HG03378 (cell line): Measurements from ENCODE around the gene GPR162.

Experiments
- ATAC-seq: cut with Tn5 transposase; IDR thresholded peaks from one replicate; pipeline ENCODE4 v1.9.1; 2021; ENCODE audit warnings: mild to moderate bottlenecking, moderate library complexity; ENCODE audit not compliant: unreplicated experiment

The GPR162 gene

DNA sequence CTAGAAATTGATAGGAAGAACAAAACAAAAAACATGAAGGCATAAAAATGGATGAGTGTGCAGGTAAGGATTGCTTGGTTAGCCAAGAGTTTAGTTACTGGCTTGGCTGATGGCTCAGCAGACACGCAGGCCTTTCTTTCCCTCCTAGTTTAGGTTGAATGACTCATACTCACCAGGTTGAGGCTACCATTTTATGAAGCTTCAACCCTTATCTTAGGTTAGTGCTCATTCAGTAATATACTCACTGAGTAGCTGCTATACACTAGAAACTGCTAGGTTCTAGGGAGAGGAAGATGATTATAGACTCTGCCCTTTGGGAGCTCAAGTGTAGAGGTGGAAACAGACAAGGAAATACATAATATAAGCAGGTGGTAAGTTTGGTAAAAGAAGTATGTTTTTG is 12.6 kb downstream of the GPR162 start:
- ATAC-seq: no peak

DNA sequence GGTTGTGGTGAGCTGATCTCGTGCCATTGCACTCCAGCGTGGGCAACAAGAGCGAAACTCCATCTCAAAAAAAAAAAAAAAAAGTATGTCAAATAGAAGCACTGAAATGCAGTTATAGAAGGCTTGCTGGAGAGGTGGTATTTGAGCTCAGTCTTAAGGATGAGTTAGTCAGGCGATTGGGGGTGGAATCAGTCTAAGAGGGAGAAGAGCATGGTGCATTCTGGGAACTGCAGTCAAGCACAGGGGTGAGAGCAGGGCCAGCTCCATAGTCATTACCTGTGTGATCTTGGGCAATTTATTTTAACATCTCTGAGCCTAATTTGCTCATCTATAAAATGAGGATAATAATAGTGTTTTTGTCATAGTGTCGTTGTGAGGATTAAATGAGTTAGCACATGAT is 13.3 kb downstream of the GPR162 start:
- no peak for ATAC-seq

DNA sequence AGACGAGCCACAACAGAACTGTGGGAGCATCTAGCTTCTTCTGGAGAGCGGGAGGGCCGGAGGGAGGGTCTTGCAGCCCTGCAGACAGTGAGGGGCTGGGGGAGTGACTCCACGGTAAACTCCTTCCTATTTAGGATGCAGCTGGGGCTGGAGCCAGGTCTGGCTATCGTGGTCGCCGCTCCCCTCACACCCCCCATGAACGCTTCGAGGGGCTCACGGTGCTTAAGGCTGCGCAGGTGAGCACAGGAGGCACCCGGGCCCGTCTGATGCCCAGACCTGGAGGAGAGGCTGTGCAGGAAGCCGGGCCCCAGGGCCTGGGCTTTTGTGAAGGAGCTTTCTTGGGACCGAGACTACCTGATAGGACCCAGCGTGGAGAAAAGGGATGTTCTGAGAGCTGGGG is 15.2 kb downstream of the GPR162 start:
- ATAC-seq: no peak

DNA sequence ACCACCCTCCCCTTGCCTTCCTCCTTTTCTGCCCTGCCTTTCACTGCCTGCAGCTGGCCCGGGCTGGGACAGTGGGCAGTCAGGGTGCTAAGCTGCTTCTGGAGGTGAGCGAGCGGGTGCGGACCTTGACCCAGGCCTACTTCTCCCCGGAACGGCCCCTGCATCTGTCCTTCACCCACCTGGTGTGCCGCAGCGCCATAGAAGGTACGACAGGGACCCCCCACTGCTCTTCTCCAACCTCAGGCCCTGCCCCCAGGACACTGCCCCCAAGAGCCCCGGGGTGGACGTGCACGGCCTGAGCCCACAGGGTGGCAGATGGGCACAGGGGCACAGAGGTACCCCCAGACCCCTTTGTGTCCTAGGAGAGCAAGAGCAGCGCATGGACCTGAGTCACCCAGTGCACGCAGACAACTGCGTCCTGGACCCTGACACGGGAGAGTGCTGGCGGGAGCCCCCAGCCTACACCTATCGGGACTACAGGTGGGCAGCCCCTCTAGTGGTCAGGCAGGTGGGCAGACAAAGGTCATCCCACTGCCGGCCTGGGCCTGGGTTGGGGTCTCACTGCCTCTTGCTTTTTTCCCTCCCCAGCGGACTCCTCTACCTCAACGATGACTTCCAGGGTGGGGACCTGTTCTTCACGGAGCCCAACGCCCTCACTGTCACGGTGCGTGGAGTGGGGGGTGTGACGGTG is 15.9 kb downstream of the GPR162 start:
- no peak for ATAC-seq

DNA sequence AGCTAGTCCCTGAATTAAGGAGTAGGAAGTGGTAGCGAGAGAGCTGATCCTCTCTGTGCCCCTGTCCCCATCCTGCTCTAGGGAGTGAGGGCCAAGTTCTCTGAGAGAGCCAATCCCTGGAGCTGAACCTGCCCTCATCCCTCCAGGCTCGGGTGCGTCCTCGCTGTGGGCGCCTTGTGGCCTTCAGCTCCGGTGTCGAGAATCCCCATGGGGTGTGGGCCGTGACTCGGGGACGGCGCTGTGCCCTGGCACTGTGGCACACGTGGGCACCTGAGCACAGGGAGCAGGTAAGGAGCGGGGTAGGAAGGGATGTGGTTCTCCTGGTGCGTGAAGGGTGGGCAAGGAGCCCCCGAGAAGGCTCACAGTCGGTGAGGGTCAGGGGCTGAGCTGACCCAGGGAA is 17.2 kb downstream of the GPR162 start:
- no peak for ATAC-seq

DNA sequence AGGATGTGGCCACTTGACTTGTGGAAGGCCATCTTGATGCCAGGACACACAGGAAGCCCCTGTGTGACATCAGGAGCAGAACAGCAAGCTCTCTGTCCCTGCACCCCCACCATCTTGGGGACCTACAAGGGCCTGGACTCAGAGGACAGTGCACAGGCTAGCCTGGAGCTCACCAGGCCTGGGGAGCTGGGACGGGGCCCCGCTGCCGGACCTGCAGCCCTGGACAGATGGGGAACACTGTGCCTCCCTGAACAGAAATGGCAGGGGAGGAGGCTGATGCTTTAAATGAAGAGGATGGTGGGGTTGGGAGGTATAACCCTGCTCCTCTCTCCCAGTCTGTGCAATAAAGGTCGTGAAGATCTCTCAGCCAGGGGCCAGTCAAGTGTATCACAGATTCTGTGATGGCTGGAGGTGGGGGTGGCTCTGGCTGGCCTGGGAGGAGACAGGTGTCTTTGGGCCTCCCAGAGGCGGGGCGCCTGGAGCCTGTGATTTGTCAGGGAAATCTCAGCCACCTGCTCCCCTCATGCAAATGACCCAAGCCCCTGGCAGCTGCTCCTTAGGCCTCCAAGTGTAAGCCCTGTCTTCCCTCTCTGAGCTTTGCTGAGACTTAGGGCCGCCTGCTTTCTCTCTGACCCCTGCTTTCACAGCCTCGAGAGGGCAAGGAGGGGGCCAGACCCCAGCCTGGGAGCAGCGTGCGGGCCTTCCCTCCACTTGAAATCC is 18.0 kb downstream of the GPR162 start:
- no peak for ATAC-seq

- no peak for ATAC-seq
Measured at GRCh38 chr12:6840330-6840729, 18.7 kb downstream of the GPR162 start.

GRCh38 chr12:6840761-6841515 is 19.3 kb downstream of the GPR162 start, which contains the start of gene GNB3:
Gene GNB3 (plus strand): TSS chr12:6840925. CDS start chr12:6841288, 363 bp downstream.
- no peak for ATAC-seq

DNA sequence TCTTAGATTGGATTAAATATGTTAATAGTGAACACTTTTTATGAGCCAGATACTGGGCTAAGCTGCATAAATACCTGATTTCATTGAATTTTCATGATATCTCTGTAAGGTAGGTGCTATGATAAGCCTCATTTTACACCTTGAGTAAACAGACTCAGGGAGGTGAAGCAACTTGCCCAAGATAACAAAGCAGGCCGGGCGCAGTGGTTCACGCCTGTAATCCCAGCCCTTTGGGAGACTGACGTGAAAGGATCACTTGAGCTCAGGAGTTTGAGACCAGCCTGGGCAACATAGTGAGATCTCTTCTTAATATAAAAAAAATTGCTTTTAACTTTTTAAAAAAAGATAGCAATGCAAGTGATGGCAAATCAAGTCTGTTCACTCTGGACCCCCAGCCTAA is 20.5 kb downstream of the GPR162 start:
- no peak for ATAC-seq

DNA sequence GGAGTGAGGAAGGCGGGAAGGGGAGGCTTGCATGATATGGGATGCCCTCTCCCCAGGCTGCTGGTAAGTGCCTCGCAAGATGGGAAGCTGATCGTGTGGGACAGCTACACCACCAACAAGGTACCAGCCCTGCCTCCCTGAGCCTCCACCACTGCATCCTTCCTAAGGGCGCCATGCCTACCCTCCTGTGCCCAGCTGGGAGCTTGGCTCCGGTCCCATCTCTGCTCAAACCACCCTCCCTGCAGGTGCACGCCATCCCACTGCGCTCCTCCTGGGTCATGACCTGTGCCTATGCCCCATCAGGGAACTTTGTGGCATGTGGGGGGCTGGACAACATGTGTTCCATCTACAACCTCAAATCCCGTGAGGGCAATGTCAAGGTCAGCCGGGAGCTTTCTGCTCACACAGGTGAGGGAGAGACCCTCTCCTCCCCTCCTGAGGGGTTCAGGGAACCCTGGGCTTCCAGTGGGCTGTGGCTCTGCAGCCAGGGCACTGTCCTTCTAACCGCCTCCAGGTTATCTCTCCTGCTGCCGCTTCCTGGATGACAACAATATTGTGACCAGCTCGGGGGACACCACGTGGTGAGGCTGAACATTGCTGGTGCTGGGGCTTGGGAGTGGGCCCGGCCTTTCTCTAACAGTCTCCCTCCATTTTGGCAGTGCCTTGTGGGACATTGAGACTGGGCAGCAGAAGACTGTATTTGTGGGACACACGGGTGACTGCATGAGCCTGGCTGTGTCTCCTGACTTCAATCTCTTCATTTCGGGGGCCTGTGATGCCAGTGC is 21.7 kb downstream of the GPR162 start:
- no peak for ATAC-seq

DNA sequence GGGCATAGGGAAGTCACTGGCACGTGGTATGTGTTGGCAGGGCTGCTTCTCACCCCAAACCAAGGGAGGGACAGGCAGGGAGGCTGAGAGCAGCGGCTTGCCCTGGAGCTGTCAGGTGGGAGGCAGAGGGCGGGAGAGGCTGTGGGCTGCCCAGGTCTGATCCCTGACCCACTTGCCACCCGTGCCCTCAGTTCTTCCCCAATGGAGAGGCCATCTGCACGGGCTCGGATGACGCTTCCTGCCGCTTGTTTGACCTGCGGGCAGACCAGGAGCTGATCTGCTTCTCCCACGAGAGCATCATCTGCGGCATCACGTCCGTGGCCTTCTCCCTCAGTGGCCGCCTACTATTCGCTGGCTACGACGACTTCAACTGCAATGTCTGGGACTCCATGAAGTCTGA is 23.8 kb downstream of the GPR162 start:
- ATAC-seq: no peak

DNA sequence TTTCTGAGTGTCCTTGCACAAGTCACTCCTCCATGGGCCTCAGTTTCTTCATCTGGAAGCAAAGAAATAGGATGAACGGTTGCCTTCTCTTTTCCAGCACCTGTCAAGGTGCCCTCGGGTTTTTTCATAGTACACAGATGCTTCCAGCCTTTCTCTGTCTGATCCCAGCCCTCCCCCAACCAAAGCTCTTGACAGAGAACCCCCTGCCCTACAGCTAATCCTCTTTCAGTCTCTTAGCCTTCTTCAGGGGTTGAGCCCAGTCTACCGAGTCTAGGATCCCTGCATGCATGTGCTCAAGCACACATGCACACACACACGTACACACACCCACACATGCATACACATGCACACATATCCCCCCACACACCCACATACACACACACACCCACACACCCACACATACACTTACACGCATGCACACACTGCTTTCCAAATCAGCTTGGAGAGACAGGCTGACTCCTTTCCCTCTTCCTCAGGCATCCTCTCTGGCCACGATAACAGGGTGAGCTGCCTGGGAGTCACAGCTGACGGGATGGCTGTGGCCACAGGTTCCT is 24.8 kb downstream of the GPR162 start:
- no peak for ATAC-seq

DNA sequence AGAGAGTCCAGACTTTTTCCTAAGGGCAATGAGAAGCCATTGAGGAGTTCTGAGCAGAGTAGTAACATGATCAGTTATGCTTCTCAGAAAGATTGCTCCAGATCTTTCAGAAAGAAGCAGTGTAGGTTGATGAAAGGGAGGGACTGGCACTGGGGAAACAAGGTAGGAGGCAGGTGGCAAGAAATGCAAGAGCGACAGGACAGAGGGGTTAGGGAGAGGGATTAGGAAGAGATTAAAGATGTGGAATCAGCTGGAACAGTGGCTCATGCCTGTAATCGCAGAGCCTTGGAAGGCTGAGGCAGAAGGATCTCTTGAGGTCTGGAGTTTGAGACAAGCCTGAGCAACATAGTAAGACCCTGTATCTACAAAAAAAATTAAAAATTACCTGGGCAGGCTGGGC is 26.1 kb downstream of the GPR162 start:
- no peak for ATAC-seq

DNA sequence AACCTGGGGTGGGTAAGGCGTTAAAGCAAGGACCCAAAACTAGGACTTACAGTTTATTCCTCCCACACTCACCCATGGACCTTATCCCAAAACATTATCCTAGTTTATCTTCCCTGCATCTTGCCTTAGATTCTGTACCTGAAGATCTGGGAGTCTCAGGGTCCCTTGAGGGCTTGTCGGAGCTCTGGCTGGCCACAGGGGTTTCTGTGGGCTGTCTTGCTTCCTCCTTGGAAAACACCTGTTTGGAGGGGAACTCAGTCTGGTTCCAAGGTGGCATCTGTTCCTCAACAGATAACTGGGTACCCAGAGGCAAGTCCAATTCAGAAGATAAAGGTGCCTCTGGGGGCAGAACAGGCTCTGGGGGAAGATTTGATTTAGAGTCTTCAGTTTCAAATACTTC is 27.8 kb downstream of the GPR162 start:
- ATAC-seq: no peak

DNA sequence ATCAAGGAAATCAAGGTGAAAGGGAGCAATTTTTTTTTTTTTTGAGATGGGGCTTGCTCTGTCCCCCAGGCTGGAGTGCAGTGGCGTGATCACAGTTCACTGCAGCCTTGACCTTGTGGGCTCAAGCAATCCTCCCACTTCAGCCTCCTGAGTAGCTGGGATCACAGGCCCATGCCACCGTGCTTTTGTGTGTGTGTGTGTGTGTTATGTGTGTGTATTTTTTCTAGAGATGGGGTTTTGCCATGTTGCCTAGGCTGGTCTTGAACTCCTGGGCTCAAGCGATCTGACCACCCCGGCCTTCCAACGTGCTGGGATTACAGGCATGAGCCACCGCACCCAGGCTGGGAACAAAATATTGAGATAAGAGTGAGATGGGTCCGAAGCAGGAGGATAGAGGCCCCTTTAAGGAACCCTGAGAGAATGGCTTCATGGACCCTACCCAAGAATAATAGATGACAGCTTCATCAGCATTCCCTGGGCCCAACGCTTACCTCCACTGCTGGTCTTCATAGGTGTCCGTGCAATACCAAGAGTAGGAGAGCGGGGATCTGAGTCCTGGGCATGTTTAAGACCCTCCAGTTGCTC is 28.4 kb downstream of the GPR162 start:
- ATAC-seq: no peak

- ATAC-seq: no peak
Measured at GRCh38 chr12:6850796-6851152, 29.2 kb downstream of the GPR162 start.

DNA sequence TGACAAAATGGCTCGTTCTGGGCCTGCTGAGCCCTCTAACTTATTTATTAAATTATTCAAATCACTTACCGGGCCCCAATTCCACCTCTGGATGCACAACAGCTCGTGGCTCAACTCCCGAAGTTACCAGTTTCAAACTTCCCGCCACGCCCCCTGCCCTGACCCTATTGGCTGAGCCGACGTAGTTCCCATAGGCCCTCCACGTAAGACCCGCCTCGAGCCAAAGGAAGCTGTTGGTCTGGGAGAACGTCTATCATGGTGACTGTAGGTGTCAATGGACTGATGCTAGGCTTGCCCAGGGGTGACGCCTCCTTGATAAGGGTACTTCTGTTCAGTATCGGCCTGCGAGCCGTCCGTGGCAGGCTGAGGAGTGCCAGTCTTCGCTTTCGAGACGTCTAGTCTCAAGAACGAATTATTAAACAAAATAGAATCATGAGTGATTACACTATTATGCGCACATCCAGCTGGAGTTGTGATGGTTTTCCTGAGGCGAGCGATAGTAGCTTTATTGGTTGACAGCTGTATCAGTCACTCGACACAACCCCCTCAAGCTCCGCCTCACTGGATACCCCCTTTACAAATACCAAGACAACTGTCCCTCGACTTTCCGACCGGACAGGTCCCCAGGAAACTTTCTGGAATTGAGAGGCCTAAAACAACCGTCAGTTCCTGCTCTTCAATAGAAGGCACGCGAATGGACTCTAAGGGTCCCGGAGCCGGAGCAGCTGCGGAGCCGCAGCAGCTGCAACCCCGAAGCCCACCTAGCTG is 29.7 kb downstream of the GPR162 start, which contains the start of gene CDCA3:
TSS of gene CDCA3 (minus strand) at position 134 of the 768 bp plus-strand sequence. CDS start 334 bp downstream, outside the sequence.
- peak; percentile 58 for ATAC-seq

GRCh38 chr12:6851921-6852650 is 30.5 kb downstream of the GPR162 start, which contains the start of gene USP5:
Gene USP5 (plus strand): TSS chr12:6852150. CDS start chr12:6852180, 30 bp downstream.
- ATAC-seq: peak; percentile 79
